Activated CD4-positive, alpha-beta T cell treated with anti-CD3 and anti-CD28 coated beads for 1 hour (primary cell): ENCODE data around the gene OPHN1.
"Not testable (repeated sequence)": the region's sequence is repeated elsewhere in the genome, so short reads cannot be mapped to it uniquely, and the experiment has no call there.

Source experiments
- DNase-seq: peaks from one replicate; pipeline ENCODE4 v3.0.0-alpha.2; 2020

Gene OPHN1

GRCh38 chrX:68422478-68422877 lies 10.8 kb downstream of the OPHN1 start:
- DNase-seq: no peak

GRCh38 chrX:68421636-68422035 lies 11.7 kb downstream of the OPHN1 start:
- DNase-seq: no peak

- DNase-seq: no peak
These were observed 12.7 kb downstream of the OPHN1 start for GRCh38 chrX:68420559-68420958.

- no peak for DNase-seq
These were observed 13.3 kb downstream of the OPHN1 start for GRCh38 chrX:68419975-68420374.

GRCh38 chrX:68417651-68418050 lies 15.6 kb downstream of the OPHN1 start:
- DNase-seq: no peak

GRCh38 chrX:68416592-68416991 lies 16.7 kb downstream of the OPHN1 start:
- no peak for DNase-seq

- no peak for DNase-seq
These were observed 18.0 kb downstream of the OPHN1 start for GRCh38 chrX:68415316-68415715.

DNA sequence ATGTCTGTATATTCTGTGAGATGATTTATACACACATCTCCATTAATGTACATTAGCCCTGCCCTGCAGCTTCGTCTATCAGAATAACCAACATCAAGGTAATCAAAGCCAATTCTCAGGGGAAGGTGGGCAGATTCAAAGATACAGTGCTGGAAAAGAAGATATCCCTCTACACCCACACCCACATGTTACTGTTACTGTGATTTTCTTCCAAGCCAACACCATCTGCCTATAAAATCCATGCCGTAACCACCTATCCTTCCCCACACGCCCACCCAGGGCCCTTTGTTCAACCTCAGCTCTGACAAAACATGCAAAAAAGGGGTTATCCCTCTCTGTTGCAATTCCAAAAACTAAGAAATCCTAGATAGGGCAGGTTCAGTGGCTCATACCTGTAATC lies 20.0 kb downstream of the OPHN1 start:
- DNase-seq: no peak

DNA sequence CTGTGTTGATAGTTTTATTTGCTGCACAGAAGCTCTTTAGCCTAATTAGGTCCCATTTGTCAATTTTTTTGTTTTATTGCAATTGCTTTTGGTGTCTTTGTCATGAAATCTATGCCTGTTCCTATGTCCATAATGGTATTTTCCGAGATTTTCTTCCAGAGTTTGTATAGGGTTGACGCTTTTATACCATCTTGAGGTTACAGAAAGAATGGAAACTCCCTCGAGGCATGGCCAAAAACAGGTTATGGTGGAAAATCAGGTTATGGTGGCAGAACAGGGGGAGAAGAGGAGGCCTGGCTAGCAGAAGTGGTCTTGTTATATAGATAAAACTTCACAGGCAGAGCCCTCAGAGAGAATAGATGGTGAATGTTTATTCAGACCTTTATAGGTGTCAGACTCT lies 21.6 kb downstream of the OPHN1 start:
- DNase-seq: no peak

- no peak for DNase-seq
These were observed 24.1 kb downstream of the OPHN1 start for GRCh38 chrX:68409194-68409593.

DNA sequence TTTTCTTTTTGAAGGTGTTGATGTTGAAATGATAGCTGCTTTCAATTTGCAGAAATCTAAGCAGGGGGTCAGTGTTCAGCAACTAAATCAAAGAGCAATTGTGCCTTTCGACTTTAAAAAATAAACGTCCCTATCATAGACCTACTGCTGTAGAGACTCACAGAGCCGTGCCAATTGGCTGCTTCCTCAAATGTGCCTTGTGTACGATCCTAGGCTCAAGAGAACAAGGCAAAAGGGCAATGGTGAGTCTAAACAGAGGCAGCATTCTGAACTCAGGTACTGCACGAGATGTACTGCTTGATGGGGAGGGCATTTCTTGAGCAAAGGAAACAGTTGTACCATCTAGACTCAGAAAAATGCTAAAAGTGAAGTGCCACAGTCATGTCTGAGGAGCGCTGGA lies 29.8 kb downstream of the OPHN1 start:
- no peak for DNase-seq

DNA sequence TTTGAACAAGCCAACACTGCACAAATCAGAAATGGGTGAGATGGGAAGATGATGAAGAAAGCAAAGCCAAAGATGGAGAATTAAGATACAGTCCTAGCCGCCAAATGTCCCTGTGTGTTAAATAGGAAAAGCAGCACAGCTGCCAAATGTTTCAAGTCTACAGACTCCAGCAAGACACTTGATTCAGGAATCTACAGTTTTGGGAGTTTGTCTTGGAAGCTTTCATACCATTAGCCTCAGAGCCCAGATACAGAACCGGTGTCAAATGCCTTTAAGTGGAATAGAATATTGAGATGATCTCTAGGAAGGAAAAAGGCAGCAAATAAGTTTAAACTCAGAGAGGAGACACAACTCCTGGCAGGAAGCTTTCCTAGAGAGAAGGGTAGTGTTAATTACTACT lies 30.3 kb downstream of the OPHN1 start:
- DNase-seq: no peak

DNA sequence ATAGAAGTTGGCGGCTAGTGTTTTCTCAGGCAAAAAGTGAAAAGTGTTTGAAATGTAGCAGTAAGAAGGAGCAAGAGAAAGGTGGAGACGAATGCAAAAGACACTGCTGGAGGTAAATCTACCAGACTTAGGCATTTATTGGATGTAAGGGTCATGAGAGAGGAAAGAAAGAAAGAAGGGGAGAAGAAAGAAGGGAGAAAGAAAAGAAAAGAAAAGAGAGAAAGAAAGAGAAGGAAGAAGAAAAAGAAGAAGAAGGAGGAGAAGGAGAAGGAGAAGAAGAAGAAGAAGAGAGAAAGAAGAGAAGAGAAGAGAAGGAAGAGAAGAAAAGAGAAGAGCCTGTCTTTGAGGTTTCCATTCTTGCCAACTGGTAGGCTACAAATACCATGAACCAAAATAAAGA lies 31.2 kb downstream of the OPHN1 start:
- no peak for DNase-seq

DNA sequence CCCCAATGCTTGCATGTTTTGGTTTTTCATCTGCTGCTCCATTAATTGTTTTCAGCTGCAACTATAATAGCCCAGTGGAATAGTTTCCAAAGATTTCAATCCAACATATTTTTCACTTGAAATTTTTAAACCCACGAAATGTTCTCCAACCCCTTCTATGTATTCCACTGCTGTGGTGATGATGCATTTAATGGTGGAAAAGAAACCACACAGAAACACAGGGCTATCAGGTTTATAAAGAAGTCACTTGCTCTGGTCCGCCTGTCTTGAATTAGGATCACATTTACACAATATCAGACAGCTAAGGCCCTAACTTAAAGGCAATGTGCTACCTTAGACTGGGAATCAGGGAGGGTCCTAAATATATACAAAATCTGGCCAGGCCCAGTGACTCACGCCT lies 35.0 kb downstream of the OPHN1 start:
- no peak for DNase-seq

- no peak for DNase-seq
These were observed 36.3 kb downstream of the OPHN1 start for GRCh38 chrX:68396953-68397352.

- DNase-seq: not testable (repeated sequence)
These were observed 43.8 kb downstream of the OPHN1 start for GRCh38 chrX:68389419-68389960.

DNA sequence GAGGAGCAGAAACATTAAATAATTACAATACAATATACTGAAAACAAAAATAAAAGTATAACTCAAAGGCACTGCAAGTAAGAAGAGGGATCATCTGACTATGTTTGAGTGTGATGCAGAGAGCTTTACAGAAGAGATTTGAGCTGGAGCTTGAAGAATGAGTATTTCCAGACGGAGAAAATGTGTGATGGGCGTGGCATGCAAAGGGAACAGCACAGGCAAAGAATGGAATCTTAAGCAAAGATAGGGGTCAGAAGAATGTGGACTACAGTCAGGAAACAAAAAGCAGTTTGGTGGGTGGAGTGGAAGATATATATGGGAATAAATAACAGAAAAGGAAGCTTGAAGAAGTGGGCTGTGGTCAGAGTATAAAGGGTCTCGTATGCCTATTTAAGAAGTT lies 45.5 kb downstream of the OPHN1 start:
- no peak for DNase-seq

GRCh38 chrX:68383540-68383939 lies 49.8 kb downstream of the OPHN1 start:
- no peak for DNase-seq

- DNase-seq: not testable (repeated sequence)
These were observed 55.7 kb downstream of the OPHN1 start for GRCh38 chrX:68377579-68377978.

DNA sequence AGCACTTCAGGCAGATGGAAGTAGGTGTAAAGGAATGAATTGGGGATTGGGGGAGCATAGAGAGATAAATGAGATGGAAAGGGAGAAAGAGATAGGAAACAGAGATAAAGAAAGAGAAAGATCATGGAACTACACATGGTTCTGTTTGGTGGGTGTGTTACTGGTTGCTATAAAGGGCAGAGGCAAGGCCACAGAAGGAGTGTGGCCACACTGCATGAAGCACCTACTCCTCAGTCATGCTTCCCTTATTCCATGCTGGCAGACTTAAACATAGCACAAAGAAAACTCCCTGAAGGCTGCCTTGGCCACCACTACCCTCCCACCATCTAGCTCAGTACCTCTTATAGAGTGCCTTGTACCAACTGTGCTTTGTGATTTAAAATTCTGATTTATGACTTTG lies 56.9 kb downstream of the OPHN1 start:
- no peak for DNase-seq

GRCh38 chrX:68375803-68376202 lies 57.5 kb downstream of the OPHN1 start:
- no peak for DNase-seq

GRCh38 chrX:68372665-68373064 lies 60.6 kb downstream of the OPHN1 start:
- no peak for DNase-seq

DNA sequence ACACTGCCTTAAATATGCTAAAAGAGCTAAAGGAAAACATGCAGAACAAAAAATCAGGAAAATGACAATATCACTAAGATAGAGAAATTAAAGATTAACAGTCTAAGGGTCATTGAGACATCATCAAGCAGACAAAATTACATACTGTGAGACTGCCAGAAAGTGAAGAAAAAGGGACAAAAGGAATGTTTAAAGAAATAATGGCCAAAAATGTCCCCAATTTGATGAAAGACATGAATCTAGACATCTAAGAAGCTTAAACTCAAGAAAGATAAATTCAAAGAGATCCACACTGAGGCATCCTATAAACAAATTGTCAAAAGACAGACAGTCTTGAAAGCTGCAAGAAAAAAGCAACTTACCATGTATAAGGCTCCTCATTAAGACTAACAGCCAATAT lies 63.7 kb downstream of the OPHN1 start:
- no peak for DNase-seq

- DNase-seq: no peak
These were observed 68.0 kb downstream of the OPHN1 start for GRCh38 chrX:68365341-68365740.

DNA sequence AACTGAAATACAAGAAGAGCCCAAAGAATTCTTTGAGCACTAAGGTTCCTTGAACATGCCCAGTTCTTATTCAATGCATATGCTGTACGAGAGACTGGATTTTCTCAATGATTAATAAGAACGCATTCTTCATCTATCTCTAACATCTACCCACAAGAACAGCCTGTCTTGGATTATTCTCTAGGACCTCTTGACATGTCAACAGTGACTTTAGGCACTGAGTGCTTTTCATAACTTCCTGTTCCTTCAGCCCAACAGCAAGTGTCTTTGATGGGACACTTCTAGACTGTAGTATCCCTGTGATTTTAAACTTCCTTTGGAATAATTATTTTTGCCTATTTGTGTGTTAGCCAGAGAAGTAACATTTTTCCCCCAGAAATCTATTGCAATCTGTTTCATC lies 69.3 kb downstream of the OPHN1 start:
- DNase-seq: no peak

DNA sequence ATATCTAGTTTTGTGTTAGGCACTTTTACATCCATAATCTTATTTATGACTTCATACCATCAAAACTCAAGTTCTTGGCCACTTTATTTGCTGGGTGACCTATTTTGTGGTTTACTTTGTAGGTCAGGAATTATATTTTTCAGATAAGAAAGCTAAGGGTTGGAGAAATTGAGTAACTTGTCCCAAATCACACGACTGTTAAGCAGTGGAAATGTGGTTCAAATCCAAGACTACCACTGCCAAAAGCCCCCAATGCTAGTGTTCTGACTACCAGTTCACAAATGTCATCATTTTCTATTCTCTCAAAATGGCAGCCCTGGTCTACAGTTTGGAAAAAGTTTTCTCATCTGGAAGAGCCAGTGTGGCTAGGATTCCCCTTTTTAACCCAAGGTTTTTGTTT lies 74.6 kb downstream of the OPHN1 start:
- no peak for DNase-seq
